ENCODE results near the gene DAD1.

Gene DAD1

GRCh38 chr14:22537436-22538310, 51.4 kb downstream of the DAD1 start (continued):
- TF ChIP-seq, protein P1, sequence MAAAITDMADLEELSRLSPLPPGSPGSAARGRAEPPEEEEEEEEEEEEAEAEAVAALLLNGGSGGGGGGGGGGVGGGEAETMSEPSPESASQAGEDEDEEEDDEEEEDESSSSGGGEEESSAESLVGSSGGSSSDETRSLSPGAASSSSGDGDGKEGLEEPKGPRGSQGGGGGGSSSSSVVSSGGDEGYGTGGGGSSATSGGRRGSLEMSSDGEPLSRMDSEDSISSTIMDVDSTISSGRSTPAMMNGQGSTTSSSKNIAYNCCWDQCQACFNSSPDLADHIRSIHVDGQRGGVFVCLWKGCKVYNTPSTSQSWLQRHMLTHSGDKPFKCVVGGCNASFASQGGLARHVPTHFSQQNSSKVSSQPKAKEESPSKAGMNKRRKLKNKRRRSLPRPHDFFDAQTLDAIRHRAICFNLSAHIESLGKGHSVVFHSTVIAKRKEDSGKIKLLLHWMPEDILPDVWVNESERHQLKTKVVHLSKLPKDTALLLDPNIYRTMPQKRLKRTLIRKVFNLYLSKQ (tag by site-specific recombination; IDR thresholded peaks at IDR 0.05; ENCODE audit: borderline replicate concordance): no peak
- TF ChIP-seq, protein P2, sequence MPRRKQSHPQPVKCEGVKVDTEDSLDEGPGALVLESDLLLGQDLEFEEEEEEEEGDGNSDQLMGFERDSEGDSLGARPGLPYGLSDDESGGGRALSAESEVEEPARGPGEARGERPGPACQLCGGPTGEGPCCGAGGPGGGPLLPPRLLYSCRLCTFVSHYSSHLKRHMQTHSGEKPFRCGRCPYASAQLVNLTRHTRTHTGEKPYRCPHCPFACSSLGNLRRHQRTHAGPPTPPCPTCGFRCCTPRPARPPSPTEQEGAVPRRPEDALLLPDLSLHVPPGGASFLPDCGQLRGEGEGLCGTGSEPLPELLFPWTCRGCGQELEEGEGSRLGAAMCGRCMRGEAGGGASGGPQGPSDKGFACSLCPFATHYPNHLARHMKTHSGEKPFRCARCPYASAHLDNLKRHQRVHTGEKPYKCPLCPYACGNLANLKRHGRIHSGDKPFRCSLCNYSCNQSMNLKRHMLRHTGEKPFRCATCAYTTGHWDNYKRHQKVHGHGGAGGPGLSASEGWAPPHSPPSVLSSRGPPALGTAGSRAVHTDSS (tag by site-specific recombination; IDR thresholded peaks at IDR 0.05): no peak
- no peak for TF ChIP-seq ZNF624 (tag by site-specific recombination; IDR thresholded peaks at IDR 0.05)

- Histone ChIP-seq H3K9me3 (ENCODE audit: control insufficient read depth, insufficient read depth, low read depth, low read length) (no peaks in the 10 kb centered on the region), H3K36me3 (ENCODE audit: control insufficient read depth in 2 of 2, insufficient read depth in 1 of 2, low read length in 2 of 2) (no peaks in the 10 kb centered on the region), H3K4me3 (ENCODE audit: low read depth, low read length) (no peak overlapping the region), H3K27ac (ENCODE audit: extremely low read depth, low read depth, low read length) (peak overlapping the region; percentile 33; the same call in 1 of the 2 replicates), H3K4me1 (ENCODE audit: control insufficient read depth, insufficient read depth, low read length) (0 out of 2 replicates have a peak, but pooled peaks cover 2% of the 10 kb centered on the region)
- ChIA-PET CTCF (interaction anchor here (0.6 to 2.0 kb wide), 5 partner anchors 9 to 551 kb away, joined by 3 to 15 read pairs (median 3); no protein-coding TSS in a partner anchor), POLR2A (no interaction called here)
- peak; percentile 27; the same call in 1 of the 2 replicates for TF ChIP-seq ZFHX2 (tag by site-specific recombination; conservative IDR thresholded peaks at IDR 0.05)
- TF ChIP-seq IKZF3 (tag by site-specific recombination; IDR thresholded peaks at IDR 0.05): no peak
- no peak for TF ChIP-seq ZBTB11 (tag by site-specific recombination; conservative IDR thresholded peaks at IDR 0.05; ENCODE audit: low read depth)
- TF ChIP-seq ZNF600 (tag by site-specific recombination; IDR thresholded peaks at IDR 0.05): peak; percentile 83
- no peak for TF ChIP-seq ZNF48 (tag by site-specific recombination; IDR thresholded peaks at IDR 0.05)
- peak; percentile 92 for TF ChIP-seq ZNF324 (tag by site-specific recombination; IDR thresholded peaks at IDR 0.05)
- TF ChIP-seq GFI1B (tag by site-specific recombination; IDR thresholded peaks at IDR 0.05): no peak
- TF ChIP-seq MEIS1 (CRISPR knock-in tag; IDR thresholded peaks at IDR 0.05; ENCODE audit: borderline replicate concordance): no peak
- TF ChIP-seq ZNF747 (tag by site-specific recombination; IDR thresholded peaks at IDR 0.05): no peak
- TF ChIP-seq, protein P3, sequence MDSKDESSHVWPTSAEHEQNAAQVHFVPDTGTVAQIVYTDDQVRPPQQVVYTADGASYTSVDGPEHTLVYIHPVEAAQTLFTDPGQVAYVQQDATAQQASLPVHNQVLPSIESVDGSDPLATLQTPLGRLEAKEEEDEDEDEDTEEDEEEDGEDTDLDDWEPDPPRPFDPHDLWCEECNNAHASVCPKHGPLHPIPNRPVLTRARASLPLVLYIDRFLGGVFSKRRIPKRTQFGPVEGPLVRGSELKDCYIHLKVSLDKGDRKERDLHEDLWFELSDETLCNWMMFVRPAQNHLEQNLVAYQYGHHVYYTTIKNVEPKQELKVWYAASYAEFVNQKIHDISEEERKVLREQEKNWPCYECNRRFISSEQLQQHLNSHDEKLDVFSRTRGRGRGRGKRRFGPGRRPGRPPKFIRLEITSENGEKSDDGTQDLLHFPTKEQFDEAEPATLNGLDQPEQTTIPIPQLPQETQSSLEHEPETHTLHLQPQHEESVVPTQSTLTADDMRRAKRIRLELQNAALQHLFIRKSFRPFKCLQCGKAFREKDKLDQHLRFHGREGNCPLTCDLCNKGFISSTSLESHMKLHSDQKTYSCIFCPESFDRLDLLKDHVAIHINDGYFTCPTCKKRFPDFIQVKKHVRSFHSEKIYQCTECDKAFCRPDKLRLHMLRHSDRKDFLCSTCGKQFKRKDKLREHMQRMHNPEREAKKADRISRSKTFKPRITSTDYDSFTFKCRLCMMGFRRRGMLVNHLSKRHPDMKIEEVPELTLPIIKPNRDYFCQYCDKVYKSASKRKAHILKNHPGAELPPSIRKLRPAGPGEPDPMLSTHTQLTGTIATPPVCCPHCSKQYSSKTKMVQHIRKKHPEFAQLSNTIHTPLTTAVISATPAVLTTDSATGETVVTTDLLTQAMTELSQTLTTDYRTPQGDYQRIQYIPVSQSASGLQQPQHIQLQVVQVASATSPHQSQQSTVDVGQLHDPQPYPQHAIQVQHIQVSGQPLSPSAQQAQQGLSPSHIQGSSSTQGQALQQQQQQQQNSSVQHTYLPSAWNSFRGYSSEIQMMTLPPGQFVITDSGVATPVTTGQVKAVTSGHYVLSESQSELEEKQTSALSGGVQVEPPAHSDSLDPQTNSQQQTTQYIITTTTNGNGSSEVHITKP (tag by site-specific recombination; IDR thresholded peaks at IDR 0.05): peak; percentile 85
- TF ChIP-seq ZNF214 (tag by site-specific recombination; IDR thresholded peaks at IDR 0.05; ENCODE audit: borderline replicate concordance): no peak
- TF ChIP-seq ZNF473 (tag by site-specific recombination; IDR thresholded peaks at IDR 0.05): no peak
- peak; percentile 65 for TF ChIP-seq ZBTB17 (tag by site-specific recombination; IDR thresholded peaks at IDR 0.05)
- TF ChIP-seq, protein P4, sequence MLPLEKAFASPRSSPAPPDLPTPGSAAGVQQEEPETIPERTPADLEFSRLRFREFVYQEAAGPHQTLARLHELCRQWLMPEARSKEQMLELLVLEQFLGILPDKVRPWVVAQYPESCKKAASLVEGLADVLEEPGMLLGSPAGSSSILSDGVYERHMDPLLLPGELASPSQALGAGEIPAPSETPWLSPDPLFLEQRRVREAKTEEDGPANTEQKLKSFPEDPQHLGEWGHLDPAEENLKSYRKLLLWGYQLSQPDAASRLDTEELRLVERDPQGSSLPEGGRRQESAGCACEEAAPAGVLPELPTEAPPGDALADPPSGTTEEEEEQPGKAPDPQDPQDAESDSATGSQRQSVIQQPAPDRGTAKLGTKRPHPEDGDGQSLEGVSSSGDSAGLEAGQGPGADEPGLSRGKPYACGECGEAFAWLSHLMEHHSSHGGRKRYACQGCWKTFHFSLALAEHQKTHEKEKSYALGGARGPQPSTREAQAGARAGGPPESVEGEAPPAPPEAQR (tag by site-specific recombination; IDR thresholded peaks at IDR 0.05): no peak
- peak; percentile 92 for TF ChIP-seq ZNF184 (tag by site-specific recombination; IDR thresholded peaks at IDR 0.05)
- 0 out of 2 replicates have a peak, but pooled peaks have one; percentile 46 for TF ChIP-seq ZSCAN23 (tag by site-specific recombination; IDR thresholded peaks at IDR 0.05)
- TF ChIP-seq SP7 (tag by site-specific recombination; IDR thresholded peaks at IDR 0.05): peak; percentile 80
- TF ChIP-seq KLF17 (tag by site-specific recombination; IDR thresholded peaks at IDR 0.05): peak; percentile 82
- TF ChIP-seq ZNF555 (tag by site-specific recombination; conservative IDR thresholded peaks at IDR 0.05): no peak
Measured at GRCh38 chr14:22536853-22537338, 52.1 kb downstream of the DAD1 start.
